ENCODE data around the gene NDUFB7.
A peak's percentile ranks its signal among the peaks of the same experiment; 100 is the strongest.
"Not testable (repeated sequence)": the region's sequence is repeated elsewhere in the genome, so short reads cannot be mapped to it uniquely, and the experiment has no call there.

The NDUFB7 gene

GRCh38 chr19:14570864-14571527 lies 870 bp downstream of the NDUFB7 start:
- no peak for DNase-seq

- DNase-seq: no peak
These were observed 4.8 kb downstream of the NDUFB7 start for GRCh38 chr19:14567079-14567478.

- no peak for DNase-seq
These were observed 5.2 kb downstream of the NDUFB7 start for GRCh38 chr19:14566712-14567077.

- no peak for DNase-seq
These were observed 5.8 kb downstream of the NDUFB7 start for GRCh38 chr19:14565765-14566711.

GRCh38 chr19:14565298-14565679 lies 6.6 kb downstream of the NDUFB7 start:
- no peak for DNase-seq

- DNase-seq: not testable (repeated sequence)
These were observed 7.1 kb downstream of the NDUFB7 start for GRCh38 chr19:14564652-14565297.

GRCh38 chr19:14563989-14564651 lies 7.7 kb downstream of the NDUFB7 start:
- DNase-seq: peak; percentile 73

GRCh38 chr19:14563590-14563926 lies 8.3 kb downstream of the NDUFB7 start:
- DNase-seq: no peak

GRCh38 chr19:14562660-14563589 lies 8.9 kb downstream of the NDUFB7 start:
- no peak for DNase-seq

GRCh38 chr19:14561847-14562351 lies 10.0 kb downstream of the NDUFB7 start:
- DNase-seq: no peak

- DNase-seq: no peak
These were observed 10.6 kb downstream of the NDUFB7 start for GRCh38 chr19:14561249-14561648.

GRCh38 chr19:14560776-14561108 lies 11.1 kb downstream of the NDUFB7 start:
- no peak for DNase-seq

GRCh38 chr19:14559916-14560775 lies 11.7 kb downstream of the NDUFB7 start:
- DNase-seq: no peak

GRCh38 chr19:14558370-14559066 lies 13.3 kb downstream of the NDUFB7 start:
- no peak for DNase-seq

- peak; percentile 96 for DNase-seq
These were observed 15.1 kb downstream of the NDUFB7 start for GRCh38 chr19:14556662-14557188.

- peak; percentile 80 for DNase-seq
These were observed 15.8 kb downstream of the NDUFB7 start for GRCh38 chr19:14555918-14556661.

GRCh38 chr19:14554382-14554812 lies 17.5 kb downstream of the NDUFB7 start:
- no peak for DNase-seq

- no peak for DNase-seq
These were observed 18.0 kb downstream of the NDUFB7 start for GRCh38 chr19:14553939-14554243.

Measured in OCI-M1 (cell line).